Activated T-cell treated with anti-CD3 and anti-CD28 coated beads for 1 hour (primary cell): ENCODE measurements around the gene TAF1A.

Experiments
- DNase-seq: peaks from one replicate; pipeline ENCODE4 v3.0.0-alpha.2; 2020; ENCODE audit warnings: low read depth

The TAF1A gene

GRCh38 chr1:222535455-222535854 is 54.3 kb downstream of the TAF1A start:
- DNase-seq = no peak

DNA sequence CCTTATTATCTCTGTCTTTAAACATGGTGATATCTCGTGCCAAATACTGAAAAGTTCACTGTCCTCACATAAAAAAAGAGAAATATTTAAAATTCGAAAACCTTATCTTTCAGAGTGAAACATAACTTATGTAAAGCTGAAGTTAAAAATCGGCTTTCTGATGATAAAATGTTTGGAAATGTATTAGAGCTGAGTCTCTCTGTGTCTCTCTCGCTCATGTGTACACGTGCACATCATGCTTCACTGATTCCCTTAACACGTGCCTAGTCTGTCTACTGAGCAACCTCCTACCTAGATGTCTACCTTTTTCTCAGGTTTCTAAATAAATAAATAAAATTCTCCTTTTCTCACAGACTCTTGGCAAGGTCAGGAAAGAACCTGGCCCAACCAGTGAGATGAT is 58.9 kb downstream of the TAF1A start:
- DNase-seq = no peak

DNA sequence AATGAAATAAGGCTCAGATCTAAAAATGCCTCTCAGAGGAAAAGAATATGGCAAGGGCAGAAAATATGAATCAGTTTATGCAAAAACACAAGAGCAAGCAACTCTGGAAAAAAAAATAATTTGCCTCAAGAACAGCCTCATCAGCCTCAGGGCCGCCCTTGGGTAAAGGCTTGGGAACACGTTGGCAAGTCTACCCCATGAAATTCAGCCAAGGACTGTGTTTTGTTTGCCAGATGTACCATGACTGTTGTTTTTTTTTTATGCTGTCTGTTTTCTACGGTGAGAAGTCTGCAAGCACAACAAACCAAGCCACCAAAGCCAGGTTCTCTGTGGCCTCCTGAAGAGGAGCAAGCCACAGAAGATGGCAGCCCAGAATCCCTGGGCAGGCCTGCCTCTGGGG is 59.8 kb downstream of the TAF1A start:
- no peak for DNase-seq

GRCh38 chr1:222529181-222529580 is 60.6 kb downstream of the TAF1A start:
- no peak for DNase-seq

GRCh38 chr1:222525951-222526350 is 63.8 kb downstream of the TAF1A start:
- no peak for DNase-seq

GRCh38 chr1:222523852-222524251 is 65.9 kb downstream of the TAF1A start:
- no peak for DNase-seq

GRCh38 chr1:222522105-222522915 is 67.4 kb downstream of the TAF1A start:
- no peak for DNase-seq

DNA sequence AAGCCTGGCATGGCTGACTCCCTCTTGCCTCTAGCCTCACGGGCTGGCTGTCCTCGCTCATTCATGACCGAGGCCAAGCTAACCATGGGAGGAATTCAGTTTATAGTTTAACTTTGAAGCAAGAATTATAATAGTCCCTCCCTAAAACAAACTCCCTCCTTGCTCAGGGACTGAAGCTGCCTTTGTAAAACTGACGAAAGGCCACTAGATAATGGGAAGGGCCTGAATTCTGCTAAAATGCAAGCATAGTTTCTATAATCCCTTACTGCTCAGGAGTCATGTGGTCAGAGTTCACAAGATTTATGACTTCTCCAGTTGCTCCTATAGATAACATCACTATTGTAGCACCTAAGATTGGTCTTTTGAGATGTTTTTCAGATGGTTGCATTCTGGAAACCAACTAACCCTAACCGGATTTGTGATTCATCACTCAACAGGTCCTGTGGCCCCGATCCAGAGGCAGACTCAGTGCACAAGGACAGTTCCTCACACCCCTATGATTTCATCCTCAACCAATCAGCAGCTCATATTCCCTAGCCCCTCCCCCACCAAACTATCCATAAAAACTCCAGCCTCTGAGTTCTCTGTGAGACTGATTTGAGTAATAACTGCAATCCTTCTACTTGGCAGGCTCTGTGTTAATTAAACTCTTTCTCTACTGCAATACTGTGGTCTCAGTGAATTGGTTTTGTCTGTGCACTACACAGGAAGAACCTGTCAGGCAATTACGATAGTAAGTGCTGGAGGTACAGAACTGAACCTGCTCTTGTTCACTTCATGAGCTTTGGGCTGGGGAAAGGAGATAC is 68.2 kb downstream of the TAF1A start:
- no peak for DNase-seq
